GM12873 (cell line): ENCODE measurements around the gene FNDC3B.

ENCODE experiments used
- TF ChIP-seq, protein P1 (sequence below): IDR thresholded peaks from 2 replicates; pipeline ENCODE4 v1.5.1; 2012; ENCODE audit warnings: low read depth, mild to moderate bottlenecking, moderate library complexity, low read length, control low read depth; ENCODE audit not compliant: insufficient read depth; ENCODE audit errors: missing control alignments

Gene FNDC3B

DNA sequence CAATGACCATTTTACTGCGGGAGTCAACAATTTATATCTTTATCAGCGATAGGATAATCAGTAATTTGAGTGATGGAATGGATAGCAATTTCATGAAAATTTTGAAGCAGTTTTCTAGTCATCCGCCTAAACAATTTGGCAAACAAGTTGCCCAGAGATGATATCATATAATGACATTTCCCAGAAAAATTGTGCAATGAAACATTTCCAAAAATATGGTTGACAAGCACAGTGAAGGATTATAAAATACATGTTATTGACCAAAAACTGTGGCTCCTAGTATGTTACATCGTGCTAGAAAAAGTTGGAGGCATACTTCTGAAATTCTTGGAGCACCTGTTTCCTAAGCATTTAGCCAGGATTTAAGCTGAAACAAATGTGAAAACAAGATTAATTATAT is 263.8 kb downstream of the FNDC3B start:
- TF ChIP-seq, protein P1, sequence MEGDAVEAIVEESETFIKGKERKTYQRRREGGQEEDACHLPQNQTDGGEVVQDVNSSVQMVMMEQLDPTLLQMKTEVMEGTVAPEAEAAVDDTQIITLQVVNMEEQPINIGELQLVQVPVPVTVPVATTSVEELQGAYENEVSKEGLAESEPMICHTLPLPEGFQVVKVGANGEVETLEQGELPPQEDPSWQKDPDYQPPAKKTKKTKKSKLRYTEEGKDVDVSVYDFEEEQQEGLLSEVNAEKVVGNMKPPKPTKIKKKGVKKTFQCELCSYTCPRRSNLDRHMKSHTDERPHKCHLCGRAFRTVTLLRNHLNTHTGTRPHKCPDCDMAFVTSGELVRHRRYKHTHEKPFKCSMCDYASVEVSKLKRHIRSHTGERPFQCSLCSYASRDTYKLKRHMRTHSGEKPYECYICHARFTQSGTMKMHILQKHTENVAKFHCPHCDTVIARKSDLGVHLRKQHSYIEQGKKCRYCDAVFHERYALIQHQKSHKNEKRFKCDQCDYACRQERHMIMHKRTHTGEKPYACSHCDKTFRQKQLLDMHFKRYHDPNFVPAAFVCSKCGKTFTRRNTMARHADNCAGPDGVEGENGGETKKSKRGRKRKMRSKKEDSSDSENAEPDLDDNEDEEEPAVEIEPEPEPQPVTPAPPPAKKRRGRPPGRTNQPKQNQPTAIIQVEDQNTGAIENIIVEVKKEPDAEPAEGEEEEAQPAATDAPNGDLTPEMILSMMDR, result no peak

DNA sequence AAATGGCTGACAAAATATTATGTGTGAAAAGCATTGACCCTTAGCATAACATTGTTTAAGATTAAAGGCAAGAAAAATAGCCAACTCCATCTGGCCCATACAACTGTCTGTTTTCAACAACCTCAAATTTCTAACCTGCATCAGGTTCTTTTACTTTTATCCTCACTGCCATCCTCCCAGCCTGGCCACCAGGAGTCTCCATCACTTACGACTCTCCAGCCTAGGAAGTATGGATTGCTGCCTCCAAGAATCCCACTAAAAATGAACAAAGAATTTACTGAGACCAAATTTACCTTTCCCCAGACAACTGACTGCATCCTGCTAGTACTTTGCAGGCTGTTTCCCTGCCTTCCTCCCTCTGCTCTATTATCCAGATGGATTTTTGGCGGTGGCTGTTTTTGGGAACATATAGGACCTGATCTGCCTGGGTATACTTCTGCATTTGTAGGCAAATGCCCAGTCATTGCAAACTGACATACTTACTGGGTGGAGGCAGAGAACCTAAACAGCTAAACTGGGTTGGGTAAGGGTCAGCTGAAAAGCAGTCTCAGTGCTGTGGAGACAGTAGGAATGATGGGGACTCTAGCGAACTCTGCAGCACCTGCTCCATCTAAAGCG is 264.7 kb downstream of the FNDC3B start:
- TF ChIP-seq, protein P1, result no peak

DNA sequence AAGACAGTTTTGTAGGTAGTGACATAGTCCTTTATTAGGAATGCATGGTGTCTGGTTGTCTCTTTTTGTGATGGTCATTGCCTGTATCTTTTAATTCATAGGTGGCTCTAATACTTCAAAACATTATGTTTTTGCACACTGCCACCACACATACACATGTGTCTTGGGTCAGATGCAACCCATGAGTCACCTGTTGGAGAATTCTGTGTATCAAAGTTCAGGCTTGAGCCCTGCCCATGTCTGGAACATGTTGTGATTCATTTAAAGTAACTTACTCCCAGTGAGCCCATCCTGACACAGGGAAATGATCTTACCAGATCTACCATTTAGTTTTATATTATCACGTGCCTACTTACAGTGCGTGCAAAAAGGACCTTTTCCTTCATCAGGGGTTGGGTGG is 266.2 kb downstream of the FNDC3B start:
- TF ChIP-seq, protein P1, result no peak

DNA sequence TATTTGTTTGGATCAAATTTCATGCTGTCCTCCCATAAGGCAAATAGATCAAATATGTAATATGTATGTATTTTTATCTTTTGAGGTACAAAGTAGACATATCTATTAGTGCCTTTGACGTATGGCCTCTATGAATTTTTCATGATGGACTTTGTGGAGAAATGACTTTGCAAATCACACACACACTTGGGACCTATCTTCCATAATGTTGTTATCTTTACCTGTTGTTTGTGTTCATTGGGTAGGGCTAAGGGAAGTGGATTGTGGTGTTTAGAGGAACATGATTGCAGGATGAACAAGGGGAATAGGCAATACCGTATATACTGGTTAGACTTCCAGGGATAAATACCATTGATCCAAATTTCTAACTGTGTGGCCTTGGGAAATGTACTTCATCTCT is 266.6 kb downstream of the FNDC3B start:
- TF ChIP-seq, protein P1, result no peak

GRCh38 chr3:172307141-172307560 is 267.8 kb downstream of the FNDC3B start:
- TF ChIP-seq, protein P1, result no peak

- TF ChIP-seq, protein P1, result no peak
Observed at GRCh38 chr3:172309059-172309458, 269.7 kb downstream of the FNDC3B start.

DNA sequence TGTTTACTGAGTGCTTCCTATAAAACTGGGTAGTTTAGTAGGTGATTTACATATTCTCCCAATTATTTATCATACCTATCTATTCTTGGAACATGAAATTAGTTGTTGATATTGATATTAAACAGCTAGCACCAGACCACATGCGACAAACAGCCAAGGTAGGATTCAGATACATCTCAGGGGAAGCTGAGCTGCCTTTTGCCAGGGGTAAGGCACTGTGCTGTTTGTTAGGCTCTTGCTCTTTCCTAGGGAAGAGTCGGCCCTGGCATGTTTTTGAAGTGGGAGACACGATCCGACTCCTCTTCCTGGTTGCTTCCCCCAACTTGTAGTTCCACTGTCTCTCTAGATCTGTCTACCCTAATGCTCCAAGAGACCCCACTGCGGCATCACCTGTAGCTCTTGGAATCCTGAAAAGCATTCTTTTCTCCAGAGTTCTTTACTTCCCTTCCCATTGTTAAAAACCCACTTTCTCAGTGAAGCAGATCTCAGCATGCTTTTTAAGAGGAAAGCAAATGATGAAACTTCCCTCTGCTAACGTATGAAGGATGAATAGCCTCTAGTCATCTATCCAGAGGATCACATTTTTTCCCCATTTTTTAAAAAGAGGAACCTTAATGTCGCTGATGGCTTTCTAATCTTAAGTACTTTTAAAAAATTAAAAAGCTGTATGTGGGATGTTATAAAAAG is 270.5 kb downstream of the FNDC3B start:
- TF ChIP-seq, protein P1, result no peak
